Activated T-helper 1 cell treated with Interleukin-2 at 50 U/mL for 16 hours (primary cell): ENCODE measurements around the gene DAAM2.

ENCODE experiments used
- DNase-seq: peaks from one replicate; pipeline ENCODE4 v3.0.0-alpha.2; 2020; ENCODE audit warnings: low read depth

The DAAM2 gene

GRCh38 chr6:39887692-39888450 lies 95.7 kb downstream of the DAAM2 start:
- no peak for DNase-seq

GRCh38 chr6:39889229-39889628 lies 97.1 kb downstream of the DAAM2 start:
- no peak for DNase-seq

- no peak for DNase-seq
Observed at GRCh38 chr6:39891353-39891752, 99.2 kb downstream of the DAAM2 start.

- no peak for DNase-seq
Observed at GRCh38 chr6:39891976-39892375, 99.8 kb downstream of the DAAM2 start.

- DNase-seq, result no peak
Observed at GRCh38 chr6:39892490-39893129, 100.4 kb downstream of the DAAM2 start.

GRCh38 chr6:39893286-39893685 lies 101.1 kb downstream of the DAAM2 start:
- no peak for DNase-seq

- no peak for DNase-seq
Observed at GRCh38 chr6:39896701-39897100, 104.5 kb downstream of the DAAM2 start.

GRCh38 chr6:39897698-39898097 lies 105.5 kb downstream of the DAAM2 start:
- DNase-seq, result no peak

GRCh38 chr6:39898625-39899024 lies 106.4 kb downstream of the DAAM2 start:
- DNase-seq, result no peak

GRCh38 chr6:39899554-39900295 lies 107.5 kb downstream of the DAAM2 start:
- no peak for DNase-seq

- no peak for DNase-seq
Observed at GRCh38 chr6:39901116-39901655, 109.0 kb downstream of the DAAM2 start.

- DNase-seq, result no peak
Observed at GRCh38 chr6:39901670-39902069, 109.5 kb downstream of the DAAM2 start.

- DNase-seq, result no peak
Observed at GRCh38 chr6:39902136-39902535, 110.0 kb downstream of the DAAM2 start.

GRCh38 chr6:39902786-39903465 lies 110.8 kb downstream of the DAAM2 start:
- no peak for DNase-seq

- DNase-seq, result no peak
Observed at GRCh38 chr6:39903656-39904055, 111.5 kb downstream of the DAAM2 start.

- DNase-seq, result no peak
Observed at GRCh38 chr6:39904946-39905639, 112.9 kb downstream of the DAAM2 start.

GRCh38 chr6:39905640-39905975 lies 113.4 kb downstream of the DAAM2 start:
- DNase-seq, result no peak

- DNase-seq, result no peak
Observed at GRCh38 chr6:39906318-39906761, 114.2 kb downstream of the DAAM2 start.

- no peak for DNase-seq
Observed at GRCh38 chr6:39907871-39908575, 115.8 kb downstream of the DAAM2 start.

- DNase-seq, result no peak
Observed at GRCh38 chr6:39908838-39909583, 116.8 kb downstream of the DAAM2 start.
